PFSK-1 (cell line): ENCODE measurements around the gene GFOD2.

Source experiments
- POLR2AphosphoS5 ChIP-seq: IDR thresholded peaks from 2 replicates; pipeline ENCODE4 v1.6.1; 2012; ENCODE audit warnings: low read depth, mild to moderate bottlenecking, control low read depth, low read length, moderate library complexity
- TAF1 ChIP-seq: IDR thresholded peaks from 2 replicates; pipeline ENCODE4 v1.6.1; 2012; ENCODE audit warnings: low read length, control low read depth, borderline replicate concordance; ENCODE audit not compliant: insufficient read depth
- TF ChIP-seq, protein P1 (sequence below), 2 experiments: IDR thresholded peaks; 2 replicates each; pipeline versions ENCODE4 v1.6.1 to v1.8.0; 2011 to 2012; ENCODE audit warnings: low read depth in 2 of 2, low read length in 2 of 2, control low read depth in 1 of 2, inconsistent platforms in 1 of 2, mild to moderate bottlenecking in 1 of 2, moderate library complexity in 1 of 2; ENCODE audit not compliant: insufficient read depth in 1 of 2

DNA sequence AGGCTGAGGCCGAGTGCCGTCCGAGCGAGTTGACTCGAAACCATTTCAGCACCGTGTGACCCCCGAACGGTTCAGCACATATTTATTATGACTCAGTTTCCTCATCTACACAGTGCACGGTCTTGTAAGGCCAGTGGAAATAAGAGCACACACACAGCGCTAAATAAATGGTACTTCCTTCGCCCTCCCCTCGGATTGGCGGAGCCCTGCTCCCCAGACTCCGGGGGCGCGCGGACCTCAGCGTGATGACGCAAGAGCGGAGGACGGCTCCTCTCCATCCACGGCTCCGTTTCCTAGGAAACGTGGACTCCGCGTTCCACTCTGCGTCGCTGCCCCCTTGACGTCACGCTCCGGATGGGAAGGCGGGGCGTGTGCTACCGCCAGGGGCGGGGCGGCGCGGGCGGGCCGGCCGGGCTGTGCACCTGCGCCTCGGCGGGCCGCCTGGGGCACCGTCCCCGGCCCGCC, 58.5 kb downstream of the GFOD2 start, which contains the start of gene PARD6A:
- TF ChIP-seq, protein P1, sequence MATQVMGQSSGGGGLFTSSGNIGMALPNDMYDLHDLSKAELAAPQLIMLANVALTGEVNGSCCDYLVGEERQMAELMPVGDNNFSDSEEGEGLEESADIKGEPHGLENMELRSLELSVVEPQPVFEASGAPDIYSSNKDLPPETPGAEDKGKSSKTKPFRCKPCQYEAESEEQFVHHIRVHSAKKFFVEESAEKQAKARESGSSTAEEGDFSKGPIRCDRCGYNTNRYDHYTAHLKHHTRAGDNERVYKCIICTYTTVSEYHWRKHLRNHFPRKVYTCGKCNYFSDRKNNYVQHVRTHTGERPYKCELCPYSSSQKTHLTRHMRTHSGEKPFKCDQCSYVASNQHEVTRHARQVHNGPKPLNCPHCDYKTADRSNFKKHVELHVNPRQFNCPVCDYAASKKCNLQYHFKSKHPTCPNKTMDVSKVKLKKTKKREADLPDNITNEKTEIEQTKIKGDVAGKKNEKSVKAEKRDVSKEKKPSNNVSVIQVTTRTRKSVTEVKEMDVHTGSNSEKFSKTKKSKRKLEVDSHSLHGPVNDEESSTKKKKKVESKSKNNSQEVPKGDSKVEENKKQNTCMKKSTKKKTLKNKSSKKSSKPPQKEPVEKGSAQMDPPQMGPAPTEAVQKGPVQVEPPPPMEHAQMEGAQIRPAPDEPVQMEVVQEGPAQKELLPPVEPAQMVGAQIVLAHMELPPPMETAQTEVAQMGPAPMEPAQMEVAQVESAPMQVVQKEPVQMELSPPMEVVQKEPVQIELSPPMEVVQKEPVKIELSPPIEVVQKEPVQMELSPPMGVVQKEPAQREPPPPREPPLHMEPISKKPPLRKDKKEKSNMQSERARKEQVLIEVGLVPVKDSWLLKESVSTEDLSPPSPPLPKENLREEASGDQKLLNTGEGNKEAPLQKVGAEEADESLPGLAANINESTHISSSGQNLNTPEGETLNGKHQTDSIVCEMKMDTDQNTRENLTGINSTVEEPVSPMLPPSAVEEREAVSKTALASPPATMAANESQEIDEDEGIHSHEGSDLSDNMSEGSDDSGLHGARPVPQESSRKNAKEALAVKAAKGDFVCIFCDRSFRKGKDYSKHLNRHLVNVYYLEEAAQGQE (IDR thresholded peaks at IDR 0.05; ENCODE audit: insufficient read depth in 1 of 2, low read depth in 2 of 2, low read length in 2 of 2) = no peak
- no peak for TF ChIP-seq POLR2AphosphoS5
- no peak for TF ChIP-seq TAF1
